ENCODE measurements around the gene RETREG3. TPM values are rescaled to one million over a fixed set of nuclear protein-coding genes. Genes with fewer than 3 reads are reported as not detected.

The RETREG3 gene
- total and polyA plus RNA-seq, 9 of the 15 experiments (the other 6 are each of a cell fraction or from before 2014, with no cell fraction given), result 4.1 to 39.0 (median 16.9) TPM

- 0% methylated on average over 29 of the region's 30 CpGs for WGBS (ENCODE audit: insufficient coverage, low coverage, missing lambda C conversion rate)
- intact Hi-C loops (cut with micrococcal nuclease) (loop anchor here (5.0 kb wide), 1 partner anchor 69 kb away; the partner anchor contains the start of gene PLEKHH3), in situ Hi-C loops (cut with MboI) (no loop called here)
- FAIRE-seq, result peak; percentile 52
- Histone ChIP-seq H4K20me1 (replicated peaks; ENCODE audit: control insufficient read depth, insufficient read depth, low read length) (peaks cover 3% of the 10 kb centered on the region; the same call in 1 of the 2 replicates), H3K4me3 (peak overlapping the region; percentile 95), H3K79me2 (ENCODE audit: control insufficient read depth, insufficient read depth, low read length) (peaks cover 64% of the 10 kb centered on the region), H3K27me3 (ENCODE audit: control insufficient read depth in 2 of 2, insufficient read depth in 2 of 2, low read length in 2 of 2) (no peaks in the 10 kb centered on the region), H3K4me1 (replicated peaks in 1 of 2; ENCODE audit: control insufficient read depth in 2 of 2, insufficient read depth in 2 of 2, low read length in 2 of 2) (peaks cover 16 to 18% of the 10 kb centered on the region in 2 experiments; a peak in 4 of 5 replicates), H3K27ac (ENCODE audit: extremely low read depth, low read depth, low read length) (peak overlapping the region; percentile 84), H3K9ac (ENCODE audit: insufficient read depth in 1 of 2, low read depth in 2 of 2, low read length in 2 of 2) (peak overlapping the region; percentile 92 to 94), H3K4me2 (ENCODE audit: insufficient read depth, low read length) (peak overlapping the region; percentile 97), H3K36me3 (ENCODE audit: control insufficient read depth, insufficient read depth, low read length) (peaks cover 30% of the 10 kb centered on the region), H3K9me1 (ENCODE audit: control insufficient read depth, insufficient read depth, low read length) (no peaks in the 10 kb centered on the region), H2AFZ (ENCODE audit: low read depth, low read length) (peak overlapping the region; percentile 94), H3K9me3 (replicated peaks; ENCODE audit: control insufficient read depth, insufficient read depth, low read depth, low read length) (no peaks in the 10 kb centered on the region)
- CTCF ChIA-PET (ENCODE audit: low intra/inter-chr PET ratio), result interaction anchor here (0.6 to 1.1 kb wide), 3 partner anchors 16 to 72 kb away, joined by 3 to 4 read pairs (median 3); no protein-coding TSS in a partner anchor
- ATAC-seq, result peak; percentile 82
- POLR2A ChIA-PET, result interaction anchor here (0.6 to 2.8 kb wide), 19 partner anchors 9 to 240 kb away, joined by 3 to 31 read pairs (median 4); partner anchors contain the start of gene PSMC3IP
- peak in 1 of 4 experiments; percentile 34 for DNase-seq (ENCODE audit: extremely low read depth in 1 of 4, low spot score in 3 of 4)
- TSS peak; percentile 67 for BruUV-seq (replicated peaks)
- TF ChIP-seq TBP (optimal IDR thresholded peaks at IDR 0.05; ENCODE audit: low read depth, low read length) (peak; percentile 33), LEF1 (IDR thresholded peaks at IDR 0.05) (no peak), SNIP1 (IDR thresholded peaks at IDR 0.05; ENCODE audit: low read depth) (no peak), NRF1 (conservative IDR thresholded peaks at IDR 0.05 in 1 of 2, IDR thresholded peaks at IDR 0.05 in 1 of 2) (no peak), ELF1 (tag; IDR thresholded peaks at IDR 0.05) (0 out of 2 replicates have a peak, but pooled peaks have one; percentile 14), MGA (IDR thresholded peaks at IDR 0.05) (no peak), JUNB (CRISPR knock-in tag; conservative IDR thresholded peaks at IDR 0.05) (no peak)
These were observed 631 bp downstream of the RETREG3 start for GRCh38 chr17:42608305-42609181.
